Gastroesophageal sphincter (tissue), 4 donors: Measurements from ENCODE around the gene BACH2. TPM values are rescaled to one million over a fixed set of nuclear protein-coding genes. Genes with fewer than 3 reads are reported as not detected.

Experiments used
- ATAC-seq: fragments of 150-250 bp; one replicate; pipeline ENCODE4 v1.9.1; 2016; ENCODE audit warnings: mild to moderate bottlenecking, moderate library complexity
- H3K27ac ChIP-seq, 4 donors: fragments of 200-600 bp; sonication (generic) in 3 of 4; 1 replicate in 3 of 4; 2 replicates in 1 of 4; pipeline ENCODE4 v1.5.1; 2016 to 2019
- H3K27me3 ChIP-seq: fragments of 200-600 bp; sonication (generic); one replicate; pipeline ENCODE4 v1.5.1; 2019
- H3K36me3 ChIP-seq, 2 donors: fragments of 200-600 bp; sonication (generic); one replicate each; pipeline ENCODE4 v1.5.1; 2019; ENCODE audit warnings: control low read depth in 1 of 2
- H3K4me1 ChIP-seq, 3 donors: fragments of 200-600 bp; sonication (generic); 1 replicate in 2 of 3; 2 replicates in 1 of 3; pipeline ENCODE4 v1.5.1; 2016 to 2019; ENCODE audit warnings: control low read depth in 2 of 3
- H3K4me3 ChIP-seq, 2 donors: fragments of 200-600 bp; sonication (generic); one replicate each; pipeline ENCODE4 v1.5.1; 2019; ENCODE audit warnings: mild to moderate bottlenecking in 1 of 2, moderate library complexity in 1 of 2
- H3K9me3 ChIP-seq, 3 donors: fragments of 200-600 bp; sonication (generic); one replicate each; pipeline ENCODE4 v1.5.1; 2017 to 2019; ENCODE audit warnings: control low read depth in 2 of 3
- CTCF ChIP-seq, 4 experiments: fragments of 200-600 bp in 2 of 4; fragments of 450-650 bp in 2 of 4; sonication (generic) in 1 of 4; IDR thresholded peaks; one replicate each; pipeline ENCODE4 v1.5.1; 2017 to 2019; ENCODE audit warnings: antibody characterized with exemption in 4 of 4, mild to moderate bottlenecking in 2 of 4, moderate library complexity in 2 of 4
- EP300 ChIP-seq: sonication (generic); formaldehyde crosslinking; IDR thresholded peaks from one replicate; pipeline ENCODE4 v1.6.1; 2017; ENCODE audit warnings: antibody characterized with exemption, mild to moderate bottlenecking
- POLR2A ChIP-seq, 2 donors: fragments of 450-650 bp; IDR thresholded peaks; one replicate each; pipeline ENCODE4 v1.6.1; 2017; ENCODE audit warnings: antibody characterized with exemption in 2 of 2, mild to moderate bottlenecking in 2 of 2, moderate library complexity in 1 of 2
- POLR2AphosphoS5 ChIP-seq: sonication (generic); formaldehyde crosslinking; IDR thresholded peaks from one replicate; pipeline ENCODE4 v1.6.1; 2017; ENCODE audit warnings: antibody characterized with exemption
- WGBS, 2 donors: methylation state at CpG; one replicate each; pipeline ENCODE4 v1.1.5; 2018; ENCODE audit warnings: low coverage in 1 of 2; 5-methylcytosine and 5-hydroxymethylcytosine counted together
- total RNA-seq, 4 donors: library from RNA; depleted of rRNA; stranded (reverse); fragments of >200 nt; gene quantifications; one replicate each; pipeline ENCODE4 v1.1.0, GENCODE V29; 2016

Gene BACH2
- total RNA-seq, 4 donors from 2014 or later = 3.5 to 10.4 (median 3.9) TPM

GRCh38 chr6:90222724-90223198, 73.9 kb downstream of the BACH2 start:
- WGBS, 2 donors = 93 to 97% methylated on average over 10 of the region's 10 CpGs
- no peaks in the 10 kb centered on the region for H3K9me3 ChIP-seq
- no peak overlapping the region for H3K4me3 ChIP-seq
- no peak overlapping the region for H3K27ac ChIP-seq
- no peaks in the 10 kb centered on the region for H3K27me3 ChIP-seq
- TF ChIP-seq CTCF (IDR thresholded peaks at IDR 0.05) = no peak
- TF ChIP-seq POLR2AphosphoS5 = no peak
- TF ChIP-seq POLR2A (IDR thresholded peaks at IDR 0.05) = no peak
- TF ChIP-seq EP300 = no peak
- no peak for ATAC-seq
- no peaks in the 10 kb centered on the region for H3K36me3 ChIP-seq
- peaks cover 5 to 27% (median 14%) of the 10 kb centered on the region in 3 donors for H3K4me1 ChIP-seq

GRCh38 chr6:90222008-90222407, 74.6 kb downstream of the BACH2 start:
- H3K27ac ChIP-seq = no peak overlapping the region
- ATAC-seq = no peak
- H3K36me3 ChIP-seq = no peaks in the 10 kb centered on the region
- no peak for TF ChIP-seq EP300
- no peak for TF ChIP-seq CTCF (IDR thresholded peaks at IDR 0.05)
- no peak for TF ChIP-seq POLR2AphosphoS5
- TF ChIP-seq POLR2A (IDR thresholded peaks at IDR 0.05) = no peak
- no peaks in the 10 kb centered on the region for H3K9me3 ChIP-seq
- WGBS, 2 donors = 85 to 100% methylated on average over 1 of the region's 1 CpG
- peaks cover 5 to 25% (median 15%) of the 10 kb centered on the region in 3 donors for H3K4me1 ChIP-seq
- no peak overlapping the region for H3K4me3 ChIP-seq
- no peaks in the 10 kb centered on the region for H3K27me3 ChIP-seq

- TF ChIP-seq POLR2AphosphoS5 (no peak), EP300 (no peak), CTCF (IDR thresholded peaks at IDR 0.05) (no peak), POLR2A (IDR thresholded peaks at IDR 0.05) (no peak)
- Histone ChIP-seq H3K27ac (no peak overlapping the region), H3K9me3 (no peaks in the 10 kb centered on the region), H3K4me1 (peaks cover 5 to 24% (median 15%) of the 10 kb centered on the region in 3 donors), H3K36me3 (no peaks in the 10 kb centered on the region), H3K27me3 (no peaks in the 10 kb centered on the region), H3K4me3 (no peak overlapping the region)
- 94 to 98% methylated on average over 3 to 4 of the region's 4 CpGs for WGBS, 2 donors
- ATAC-seq = no peak
Measured at GRCh38 chr6:90221403-90221802, 75.2 kb downstream of the BACH2 start.

GRCh38 chr6:90220273-90220672, 76.4 kb downstream of the BACH2 start:
- TF ChIP-seq CTCF (IDR thresholded peaks at IDR 0.05) (no peak), EP300 (no peak), POLR2AphosphoS5 (no peak), POLR2A (IDR thresholded peaks at IDR 0.05) (no peak)
- Histone ChIP-seq H3K27ac (no peak overlapping the region), H3K9me3 (no peaks in the 10 kb centered on the region), H3K4me3 (no peak overlapping the region), H3K36me3 (no peaks in the 10 kb centered on the region), H3K4me1 (peaks cover 5 to 32% (median 21%) of the 10 kb centered on the region in 3 donors), H3K27me3 (no peaks in the 10 kb centered on the region)
- ATAC-seq = no peak
- WGBS, 2 donors = 78 to 82% methylated on average over 1 of the region's 1 CpG

- ATAC-seq = peak; percentile 58
- peaks cover 5 to 32% (median 21%) of the 10 kb centered on the region in 3 donors for H3K4me1 ChIP-seq
- 17 to 31% methylated on average over 12 to 13 of the region's 14 CpGs for WGBS, 2 donors
Measured at GRCh38 chr6:90219209-90219985, 77.2 kb downstream of the BACH2 start.

More at GRCh38 chr6:90219209-90219985, 77.2 kb downstream of the BACH2 start:
- no peaks in the 10 kb centered on the region for H3K9me3 ChIP-seq
- H3K4me3 ChIP-seq = peak overlapping the region; percentile 30 to 32
- H3K27me3 ChIP-seq = no peaks in the 10 kb centered on the region
- TF ChIP-seq POLR2AphosphoS5 (peak; percentile 89), CTCF (IDR thresholded peaks at IDR 0.05) (no peak)
- H3K27ac ChIP-seq = peak overlapping the region; percentile 84 to 98 (median 92)
- no peaks in the 10 kb centered on the region for H3K36me3 ChIP-seq
